ENCODE results near the gene LCA5.
"Not testable (repeated sequence)": the region's sequence is repeated elsewhere in the genome, so short reads cannot be mapped to it uniquely, and the experiment has no call there.

The LCA5 gene

DNA sequence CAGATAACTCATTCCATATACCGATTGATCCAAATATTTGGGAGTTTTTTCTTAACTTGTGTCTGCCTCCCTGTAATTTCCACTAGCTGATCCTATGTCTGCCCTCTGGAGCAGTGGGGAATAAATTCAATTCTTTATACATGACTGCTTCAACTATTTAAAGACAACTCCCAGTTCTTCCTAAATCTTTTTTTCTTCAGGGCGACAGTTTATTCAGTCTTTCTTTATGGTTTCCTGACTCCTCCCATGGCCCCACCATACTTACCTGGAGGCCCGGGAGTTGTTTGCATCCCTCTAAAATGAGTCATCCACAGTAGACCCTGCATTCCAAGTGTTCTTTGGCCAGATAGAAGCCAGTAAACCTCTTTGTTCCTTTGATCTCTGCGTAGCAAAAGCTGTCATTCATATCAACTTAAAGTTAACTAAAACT is 73.6 kb downstream of the LCA5 start:
- no peak for DNase-seq

DNA sequence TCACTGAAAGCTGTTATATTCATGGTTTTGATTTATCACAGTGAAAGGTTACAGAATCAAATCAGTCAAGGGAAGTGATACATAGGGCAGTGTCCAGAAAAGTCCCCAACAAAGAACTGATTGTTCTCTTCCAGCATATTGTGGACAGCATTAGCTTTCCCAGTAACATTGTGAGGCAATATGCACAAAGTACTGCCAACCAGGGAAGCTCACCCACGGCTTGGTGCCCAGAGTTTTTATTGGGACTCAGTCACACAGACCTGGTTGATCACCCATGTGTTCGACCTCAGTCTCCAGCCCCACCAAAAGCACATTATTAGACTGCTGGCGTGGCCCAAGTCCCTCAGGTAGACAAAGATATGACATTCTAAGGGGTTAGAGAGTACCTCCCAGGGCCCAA is 76.0 kb downstream of the LCA5 start:
- DNase-seq, result no peak

- no peak for DNase-seq
Observed at GRCh38 chr6:79455446-79455845, 81.8 kb downstream of the LCA5 start.

- DNase-seq, result no peak
Observed at GRCh38 chr6:79453558-79454042, 83.6 kb downstream of the LCA5 start.

GRCh38 chr6:79450984-79451383 is 86.2 kb downstream of the LCA5 start:
- DNase-seq, result no peak

GRCh38 chr6:79446006-79446405 is 91.2 kb downstream of the LCA5 start:
- no peak for DNase-seq

- DNase-seq, result not testable (repeated sequence)
Observed at GRCh38 chr6:79443876-79444275, 93.4 kb downstream of the LCA5 start.

- no peak for DNase-seq
Observed at GRCh38 chr6:79441192-79441591, 96.0 kb downstream of the LCA5 start.

DNA sequence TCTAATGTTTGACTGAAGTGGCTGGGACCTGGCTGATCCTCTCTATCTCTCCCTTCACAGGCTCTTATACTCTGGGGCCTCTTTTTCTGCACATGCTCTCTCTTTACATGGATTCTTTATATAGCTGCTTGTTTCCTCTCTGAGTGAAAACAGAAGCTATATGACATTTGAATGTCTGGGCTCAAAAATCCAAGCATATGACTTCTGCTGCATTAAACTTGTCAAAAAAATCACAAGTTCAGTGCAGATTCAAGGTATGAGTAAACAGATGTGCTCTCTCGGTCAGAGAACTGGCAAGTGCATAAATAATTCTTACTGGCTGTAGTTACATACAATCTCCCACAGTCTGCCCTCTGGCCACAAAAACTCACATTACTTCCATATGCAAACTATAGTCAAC is 96.6 kb downstream of the LCA5 start:
- no peak for DNase-seq

- DNase-seq, result peak; percentile 92
Observed at GRCh38 chr6:79438030-79438429, 99.2 kb downstream of the LCA5 start.

GRCh38 chr6:79436241-79436640 is 101.0 kb downstream of the LCA5 start:
- DNase-seq, result no peak

GRCh38 chr6:79435746-79436145 is 101.5 kb downstream of the LCA5 start:
- DNase-seq, result no peak
